ENCODE results near the gene PLD2.
"Not testable (repeated sequence)": the region's sequence is repeated elsewhere in the genome, so short reads cannot be mapped to it uniquely, and the experiment has no call there.

PLD2 gene

GRCh38 chr17:4810696-4811290 lies 3.8 kb downstream of the PLD2 start:
- DNase-seq (ENCODE audit: insufficient read length, low spot score) (no peak), FAIRE-seq (no peak)
- TF ChIP-seq POLR2AphosphoS5 (IDR thresholded peaks at IDR 0.05; ENCODE audit: low read depth, low read length) (no peak), SPI1 (IDR thresholded peaks at IDR 0.05; ENCODE audit: low read depth, low read length) (no peak), POLR2A (IDR thresholded peaks at IDR 0.05; ENCODE audit: low read depth, low read length) (no peak), POU2F2 (IDR thresholded peaks at IDR 0.05; ENCODE audit: low read depth, low read length) (no peak)

- FAIRE-seq, result no peak
These were observed 4.5 kb downstream of the PLD2 start for GRCh38 chr17:4811471-4811870.

GRCh38 chr17:4812690-4813089 lies 5.7 kb downstream of the PLD2 start:
- DNase-seq (ENCODE audit: insufficient read length, low spot score) (no peak), FAIRE-seq (no peak)
- no peak for TF ChIP-seq POLR2AphosphoS5 (IDR thresholded peaks at IDR 0.05; ENCODE audit: low read depth, low read length)
- TF ChIP-seq SPI1 (IDR thresholded peaks at IDR 0.05; ENCODE audit: low read depth, low read length), result no peak
- no peak for TF ChIP-seq PAX5 (IDR thresholded peaks at IDR 0.05; ENCODE audit: insufficient read depth, low read length, severe bottlenecking)
- no peak for TF ChIP-seq TAF1 (IDR thresholded peaks at IDR 0.05; ENCODE audit: low read depth, low read length)
- TF ChIP-seq POLR2A (IDR thresholded peaks at IDR 0.05; ENCODE audit: low read depth, low read length), result no peak
- TF ChIP-seq POU2F2 (IDR thresholded peaks at IDR 0.05; ENCODE audit: low read depth, low read length), result no peak

More at GRCh38 chr17:4811471-4811870, 4.5 kb downstream of the PLD2 start:
- no peak for DNase-seq (ENCODE audit: insufficient read length, low spot score)
- no peak for TF ChIP-seq POLR2A (IDR thresholded peaks at IDR 0.05; ENCODE audit: low read depth, low read length)
- TF ChIP-seq POU2F2 (IDR thresholded peaks at IDR 0.05; ENCODE audit: low read depth, low read length), result no peak
- TF ChIP-seq POLR2AphosphoS5 (IDR thresholded peaks at IDR 0.05; ENCODE audit: low read depth, low read length), result no peak
- no peak for TF ChIP-seq PAX5 (IDR thresholded peaks at IDR 0.05; ENCODE audit: insufficient read depth, low read length, severe bottlenecking)
- TF ChIP-seq SPI1 (IDR thresholded peaks at IDR 0.05; ENCODE audit: low read depth, low read length), result no peak
- TF ChIP-seq TAF1 (IDR thresholded peaks at IDR 0.05; ENCODE audit: low read depth, low read length), result no peak

- TF ChIP-seq POU2F2 (IDR thresholded peaks at IDR 0.05; ENCODE audit: low read depth, low read length) (no peak), PAX5 (IDR thresholded peaks at IDR 0.05; ENCODE audit: insufficient read depth, low read length, severe bottlenecking) (no peak), POLR2AphosphoS5 (IDR thresholded peaks at IDR 0.05; ENCODE audit: low read depth, low read length) (no peak), POLR2A (IDR thresholded peaks at IDR 0.05; ENCODE audit: low read depth, low read length) (no peak)
- no peak for FAIRE-seq
These were observed 8.2 kb downstream of the PLD2 start for GRCh38 chr17:4815043-4815675.

GRCh38 chr17:4816826-4817225 lies 9.9 kb downstream of the PLD2 start:
- FAIRE-seq (no peak), DNase-seq (ENCODE audit: insufficient read length, low spot score) (no peak)
- TF ChIP-seq SPI1 (IDR thresholded peaks at IDR 0.05; ENCODE audit: low read depth, low read length), result no peak
- no peak for TF ChIP-seq TAF1 (IDR thresholded peaks at IDR 0.05; ENCODE audit: low read depth, low read length)

More at GRCh38 chr17:4815043-4815675, 8.2 kb downstream of the PLD2 start:
- DNase-seq (ENCODE audit: insufficient read length, low spot score), result no peak

- no peak for TF ChIP-seq PAX5 (IDR thresholded peaks at IDR 0.05; ENCODE audit: insufficient read depth, low read length, severe bottlenecking)
- no peak for TF ChIP-seq POU2F2 (IDR thresholded peaks at IDR 0.05; ENCODE audit: low read depth, low read length)
- no peak for TF ChIP-seq POLR2A (IDR thresholded peaks at IDR 0.05; ENCODE audit: low read depth, low read length)
- no peak for TF ChIP-seq POLR2AphosphoS5 (IDR thresholded peaks at IDR 0.05; ENCODE audit: low read depth, low read length)
- no peak for TF ChIP-seq TAF1 (IDR thresholded peaks at IDR 0.05; ENCODE audit: low read depth, low read length)
- no peak for TF ChIP-seq SPI1 (IDR thresholded peaks at IDR 0.05; ENCODE audit: low read depth, low read length)
- no peak for FAIRE-seq
These were observed 11.3 kb downstream of the PLD2 start for GRCh38 chr17:4818276-4818675.

GRCh38 chr17:4822835-4823234 lies 15.9 kb downstream of the PLD2 start:
- FAIRE-seq, result no peak
- TF ChIP-seq TAF1 (IDR thresholded peaks at IDR 0.05; ENCODE audit: low read depth, low read length) (no peak), POLR2AphosphoS5 (IDR thresholded peaks at IDR 0.05; ENCODE audit: low read depth, low read length) (no peak), SPI1 (IDR thresholded peaks at IDR 0.05; ENCODE audit: low read depth, low read length) (no peak), POLR2A (IDR thresholded peaks at IDR 0.05; ENCODE audit: low read depth, low read length) (no peak), POU2F2 (IDR thresholded peaks at IDR 0.05; ENCODE audit: low read depth, low read length) (no peak), PAX5 (IDR thresholded peaks at IDR 0.05; ENCODE audit: insufficient read depth, low read length, severe bottlenecking) (no peak)
- no peak for DNase-seq (ENCODE audit: insufficient read length, low spot score)

More at GRCh38 chr17:4818276-4818675, 11.3 kb downstream of the PLD2 start:
- DNase-seq (ENCODE audit: insufficient read length, low spot score), result no peak

GRCh38 chr17:4823373-4824089 lies 16.6 kb downstream of the PLD2 start:
- FAIRE-seq (no peak), DNase-seq (ENCODE audit: insufficient read length, low spot score) (no peak)
- TF ChIP-seq POLR2AphosphoS5 (IDR thresholded peaks at IDR 0.05; ENCODE audit: low read depth, low read length) (no peak), POU2F2 (IDR thresholded peaks at IDR 0.05; ENCODE audit: low read depth, low read length) (no peak), PAX5 (IDR thresholded peaks at IDR 0.05; ENCODE audit: insufficient read depth, low read length, severe bottlenecking) (no peak), SPI1 (IDR thresholded peaks at IDR 0.05; ENCODE audit: low read depth, low read length) (no peak)

- no peak for TF ChIP-seq POU2F2 (IDR thresholded peaks at IDR 0.05; ENCODE audit: low read depth, low read length)
- FAIRE-seq (no peak), DNase-seq (ENCODE audit: insufficient read length, low spot score) (no peak)
These were observed 20.4 kb downstream of the PLD2 start for GRCh38 chr17:4827399-4827798.

GRCh38 chr17:4832829-4833177 lies 25.9 kb downstream of the PLD2 start:
- FAIRE-seq; DNase-seq (ENCODE audit: insufficient read length, low spot score): not testable (repeated sequence)
